Inflammatory macrophage (primary cell): Measurements from ENCODE around the gene C19orf81.

ENCODE experiments used
- DNase-seq, 2 donors: peaks; one replicate each; pipeline ENCODE4 v3.0.0-alpha.2; 2020 to 2022

The C19orf81 gene

DNA sequence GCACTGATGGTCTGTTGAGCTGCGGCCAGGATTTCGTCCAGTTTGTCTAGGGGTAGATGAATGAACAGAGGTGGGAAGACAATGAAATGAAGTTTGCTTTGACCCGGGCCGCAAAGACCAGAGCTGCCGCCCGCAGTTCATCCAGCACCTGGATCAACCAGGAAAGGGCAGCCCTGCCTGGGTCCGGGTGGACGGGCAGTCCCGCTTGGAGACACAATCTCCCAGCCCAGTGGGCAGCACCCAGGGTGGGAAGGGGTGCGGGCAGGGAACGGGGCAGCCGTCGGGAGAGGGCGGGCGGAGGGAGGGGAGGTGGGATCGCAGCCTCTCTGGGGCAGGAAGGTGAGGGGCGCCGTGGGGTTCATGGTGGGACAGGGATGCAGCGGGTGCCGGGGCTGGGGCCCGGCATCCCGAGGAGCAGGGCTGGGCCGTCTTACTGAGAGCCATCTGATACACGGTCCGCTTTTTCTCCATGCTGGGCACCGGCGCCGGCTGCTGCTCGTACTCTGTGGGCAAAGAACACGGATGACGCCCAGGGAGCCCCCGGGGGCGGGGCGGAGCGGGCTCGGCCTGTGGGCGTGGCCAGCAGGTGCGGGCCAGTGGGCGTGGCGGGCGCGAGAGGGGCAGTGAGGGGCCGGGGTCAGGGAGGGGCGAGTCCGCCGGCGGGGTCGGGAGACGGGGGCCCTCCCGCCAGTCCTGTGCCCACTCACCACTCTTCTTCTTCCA, 37.2 kb downstream of the C19orf81 start:
- DNase-seq: no peak

DNA sequence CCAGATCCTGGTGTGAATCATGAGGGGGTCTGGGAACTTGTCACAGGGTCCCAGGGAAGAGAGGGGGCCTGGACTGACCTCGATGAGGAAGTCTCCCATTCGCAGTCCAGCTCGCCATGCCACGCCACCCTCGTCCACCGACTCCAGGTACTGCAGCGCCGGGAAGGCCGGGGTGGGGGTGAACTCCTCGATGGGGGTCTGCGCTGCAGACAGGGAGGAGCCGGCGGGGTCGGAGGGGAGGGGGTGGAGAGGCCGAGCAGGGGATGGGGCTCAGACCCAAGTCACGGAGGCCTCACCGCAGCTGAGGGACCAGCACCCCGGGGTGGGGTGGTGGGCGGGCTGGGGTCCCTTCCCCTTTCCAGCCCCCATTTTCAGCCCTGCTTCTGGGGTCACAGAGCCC, 39.5 kb downstream of the C19orf81 start:
- no peak for DNase-seq

DNA sequence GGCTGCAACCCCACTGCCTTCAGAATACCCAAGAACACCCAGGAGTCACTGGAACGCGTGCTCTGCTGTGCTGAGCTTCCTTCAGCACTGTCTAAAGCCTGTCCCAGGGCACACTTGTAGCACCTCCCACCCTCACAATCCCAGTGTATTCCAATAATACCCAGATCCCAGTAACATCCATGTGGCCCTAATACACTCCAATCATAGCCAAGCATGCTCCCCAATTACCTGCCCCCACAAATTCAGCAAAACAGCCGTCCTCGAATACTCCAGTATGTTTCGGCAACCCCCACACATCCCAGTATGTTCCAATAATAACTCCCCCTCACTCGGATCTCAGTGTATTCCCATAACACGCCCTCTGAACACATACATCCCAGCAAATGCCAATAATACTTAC, 41.2 kb downstream of the C19orf81 start:
- DNase-seq: no peak

DNA sequence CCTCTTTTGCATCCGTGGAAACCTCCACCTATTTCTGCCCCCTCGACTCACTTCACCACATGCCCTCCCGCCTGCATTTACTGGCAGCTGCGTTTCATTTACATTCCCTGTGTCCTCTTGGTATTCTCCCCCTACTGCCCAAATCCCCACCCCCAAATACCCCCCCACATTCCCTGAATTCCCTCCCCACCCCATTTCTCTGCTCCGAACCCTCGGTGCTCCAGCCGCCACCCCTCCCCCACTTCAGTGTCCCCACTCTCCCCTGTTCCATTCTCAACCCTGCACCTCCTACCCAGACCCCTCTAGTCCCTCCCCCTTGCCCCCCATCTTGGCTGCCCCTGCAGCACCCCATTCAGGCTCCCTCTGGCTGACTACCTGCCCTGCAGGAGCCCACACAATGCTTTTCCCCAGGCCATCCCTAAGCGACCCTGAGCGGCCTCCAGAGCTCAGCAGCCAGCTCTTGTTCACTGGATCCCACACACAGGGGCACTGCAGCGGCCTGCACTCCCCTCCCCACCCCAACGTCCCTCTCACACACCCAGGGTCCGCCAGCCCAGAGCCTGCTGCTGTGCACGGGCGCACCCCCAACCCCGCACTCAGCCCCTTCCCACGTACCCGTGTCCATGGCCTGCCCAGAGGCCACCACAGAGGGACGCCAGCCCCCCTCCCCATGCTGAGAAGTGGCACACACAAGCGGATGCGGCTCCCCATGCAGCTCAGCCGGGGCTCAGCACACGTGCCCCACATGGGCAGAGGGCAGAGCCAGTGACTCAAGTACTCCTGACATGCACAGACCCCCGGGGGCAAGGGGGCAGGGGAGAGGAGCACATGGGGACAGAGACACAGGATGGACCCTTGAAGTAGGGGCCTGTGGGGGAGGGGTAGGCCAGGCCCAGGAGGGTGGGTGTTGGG, 44.1 kb downstream of the C19orf81 start:
- no peak for DNase-seq

DNA sequence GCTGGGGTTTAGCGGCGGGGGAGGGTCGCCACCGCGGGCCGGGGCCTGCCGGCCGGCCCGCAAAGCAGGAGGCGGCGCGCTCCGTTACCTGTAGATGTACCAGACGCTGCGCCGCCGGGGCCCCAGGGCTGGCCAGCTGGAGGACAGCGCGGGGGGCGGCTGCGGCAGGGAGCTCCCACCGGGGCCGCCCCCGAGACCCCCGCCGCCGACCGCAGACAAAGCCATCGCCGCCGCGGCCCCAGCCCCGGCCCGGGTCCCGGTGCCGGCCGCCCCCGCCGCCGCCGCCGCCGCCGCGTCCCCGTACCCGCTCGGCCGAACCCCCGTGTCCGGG, 45.5 kb downstream of the C19orf81 start:
- DNase-seq: no peak

DNA sequence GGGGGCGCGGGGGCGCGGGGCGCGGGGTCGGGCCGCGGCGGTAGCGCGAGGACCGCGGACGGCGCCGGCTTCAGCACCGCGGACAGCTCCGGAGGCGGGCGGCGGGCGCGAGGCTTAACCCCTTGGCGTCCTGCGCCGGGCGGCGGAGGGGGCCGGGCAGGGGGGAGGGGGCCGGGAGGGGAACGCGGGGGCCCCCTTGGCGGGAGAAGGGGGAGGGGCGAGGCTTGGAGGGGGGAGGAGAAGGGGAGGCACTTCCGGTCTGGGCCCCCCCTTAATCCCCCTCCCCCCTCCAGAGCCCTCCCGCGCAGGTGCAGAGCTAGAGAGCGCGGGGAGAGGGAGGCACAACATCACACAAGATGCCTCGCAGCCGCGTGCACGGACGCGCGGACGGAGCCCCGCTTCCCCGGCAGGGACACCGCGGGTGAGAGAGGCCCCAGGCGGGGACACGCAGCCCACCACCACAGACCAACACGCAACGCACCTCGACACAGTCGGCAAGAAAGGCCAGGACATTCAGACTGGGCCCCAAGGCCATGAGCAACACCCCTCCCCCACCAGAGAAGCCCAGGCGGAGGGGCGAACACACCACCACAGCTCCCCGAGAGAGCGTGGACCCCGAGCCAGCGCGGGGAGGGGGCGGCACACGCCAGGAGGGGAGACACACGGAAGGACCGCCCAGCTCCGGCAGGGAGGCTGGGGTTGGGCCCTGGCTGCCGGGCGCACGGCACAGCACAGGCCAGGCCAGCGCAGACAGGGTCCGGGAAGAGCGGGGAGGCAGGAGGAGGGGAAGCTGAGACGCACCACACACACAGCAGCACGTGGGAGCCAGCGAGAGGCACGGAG, 46.2 kb downstream of the C19orf81 start:
- no peak for DNase-seq

DNA sequence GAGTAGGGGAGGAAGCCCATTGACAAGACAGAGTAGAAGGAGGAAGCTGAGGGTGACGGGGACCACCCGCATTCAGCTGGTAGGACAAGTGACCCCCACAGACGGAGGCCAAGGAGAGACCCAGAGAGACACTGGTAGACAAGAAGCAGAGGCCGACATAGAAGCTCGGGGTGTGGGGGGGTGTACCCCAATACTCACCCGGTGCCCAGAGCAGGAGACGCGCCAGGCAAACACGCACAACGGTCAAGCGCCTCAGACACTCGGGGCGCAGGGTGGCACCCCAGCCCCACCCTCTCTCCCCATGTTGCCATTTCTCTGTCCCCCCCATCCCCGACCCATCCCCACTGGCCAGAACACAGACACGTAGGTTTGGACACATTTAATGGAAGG, 46.8 kb downstream of the C19orf81 start:
- no peak for DNase-seq

DNA sequence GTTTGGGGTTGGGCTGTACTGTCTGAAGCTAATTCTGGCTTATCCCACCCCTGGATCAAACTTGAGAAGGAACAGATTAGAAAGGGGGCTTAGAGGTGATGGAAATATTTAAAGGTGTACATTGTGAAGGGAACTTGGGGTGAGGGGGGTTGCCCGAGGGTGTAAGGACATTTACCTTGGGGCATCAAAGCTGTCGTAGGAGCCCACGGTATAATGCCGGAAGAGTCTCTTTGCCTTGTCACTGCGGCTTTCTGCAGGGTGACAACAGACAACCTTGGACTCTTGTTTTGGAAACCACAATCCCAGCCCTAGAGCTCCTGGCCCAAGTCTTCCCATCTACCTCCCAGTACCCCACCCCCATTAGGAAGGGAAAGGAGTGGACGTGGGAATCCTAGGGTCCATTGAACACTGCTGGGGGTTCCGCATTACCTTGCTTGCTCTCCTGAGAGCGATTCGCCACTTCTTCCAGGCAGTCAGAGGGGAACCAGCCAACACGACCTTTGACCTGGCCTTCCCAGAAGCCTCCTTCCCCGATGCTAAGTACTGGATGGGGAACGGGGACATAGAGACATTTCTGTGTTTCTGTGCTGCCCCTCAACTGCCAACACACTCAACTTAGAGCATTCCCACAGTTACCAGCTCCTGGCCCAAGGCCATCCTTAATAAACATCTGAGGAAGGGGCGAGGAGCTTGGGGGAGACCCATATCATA, 48.3 kb downstream of the C19orf81 start:
- DNase-seq: no peak

DNA sequence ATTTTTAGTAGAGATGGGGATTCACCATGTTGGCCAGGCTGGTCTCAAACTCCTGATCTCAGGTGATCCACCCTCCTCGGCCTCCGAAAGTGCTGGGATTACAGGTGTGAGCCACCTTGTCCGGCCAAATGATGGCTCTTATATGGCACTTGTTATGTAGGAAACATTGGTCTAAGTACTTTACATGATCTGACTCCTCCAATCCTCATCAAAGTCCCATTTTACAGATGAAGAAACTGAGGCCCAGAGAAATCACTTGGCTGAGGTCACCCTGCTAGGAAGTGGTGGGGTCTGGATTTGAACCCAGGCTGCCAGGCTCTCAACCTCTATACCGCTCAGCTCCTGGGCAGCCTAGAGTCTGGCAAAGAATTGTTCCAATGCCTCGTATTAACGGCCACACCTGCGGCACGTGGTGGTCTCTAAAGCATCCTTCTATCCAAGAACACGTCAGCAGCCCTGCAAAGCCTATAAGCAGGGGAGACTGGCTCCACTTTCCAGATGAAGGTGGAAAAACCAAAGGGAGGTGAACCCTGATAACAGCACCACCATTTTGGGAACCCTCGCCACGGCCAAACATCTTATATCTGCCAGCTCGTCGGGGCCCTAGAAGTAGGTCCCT, 52.2 kb downstream of the C19orf81 start:
- no peak for DNase-seq

DNA sequence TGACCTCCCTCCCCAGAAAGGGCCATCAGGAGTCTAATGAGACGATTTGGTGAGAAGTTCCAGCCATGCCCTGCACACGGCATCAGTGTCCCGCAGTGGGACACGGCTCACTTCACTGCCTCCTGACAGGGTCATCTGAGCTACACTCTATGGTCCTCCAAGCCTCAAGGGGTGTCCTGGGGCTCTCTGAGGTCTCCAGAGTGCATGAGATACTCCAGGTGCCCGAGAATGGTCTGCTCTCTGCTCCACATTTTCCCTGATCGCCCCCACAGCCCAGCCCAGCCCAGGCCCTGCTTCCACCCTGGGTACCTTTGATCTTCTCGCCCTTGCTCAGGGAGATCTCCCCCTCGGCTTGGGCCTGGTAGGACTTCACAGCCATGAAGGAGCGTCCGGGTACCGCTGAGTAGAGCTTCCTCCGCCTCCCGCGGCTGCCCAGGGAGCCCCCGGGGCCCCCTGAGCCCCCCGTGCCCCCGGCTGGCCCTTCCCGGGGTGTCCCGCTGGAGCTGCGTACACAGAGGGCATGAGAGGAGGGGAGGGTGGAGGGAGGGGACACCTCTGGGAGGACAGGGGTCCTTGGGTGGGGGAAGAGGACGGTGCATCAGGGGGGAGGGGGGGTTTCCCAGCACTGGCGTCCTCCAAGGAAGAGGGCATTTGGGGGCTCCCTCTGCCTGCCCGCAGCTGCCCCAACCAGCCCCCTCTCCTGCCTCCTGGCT, 53.1 kb downstream of the C19orf81 start:
- DNase-seq: no peak

DNA sequence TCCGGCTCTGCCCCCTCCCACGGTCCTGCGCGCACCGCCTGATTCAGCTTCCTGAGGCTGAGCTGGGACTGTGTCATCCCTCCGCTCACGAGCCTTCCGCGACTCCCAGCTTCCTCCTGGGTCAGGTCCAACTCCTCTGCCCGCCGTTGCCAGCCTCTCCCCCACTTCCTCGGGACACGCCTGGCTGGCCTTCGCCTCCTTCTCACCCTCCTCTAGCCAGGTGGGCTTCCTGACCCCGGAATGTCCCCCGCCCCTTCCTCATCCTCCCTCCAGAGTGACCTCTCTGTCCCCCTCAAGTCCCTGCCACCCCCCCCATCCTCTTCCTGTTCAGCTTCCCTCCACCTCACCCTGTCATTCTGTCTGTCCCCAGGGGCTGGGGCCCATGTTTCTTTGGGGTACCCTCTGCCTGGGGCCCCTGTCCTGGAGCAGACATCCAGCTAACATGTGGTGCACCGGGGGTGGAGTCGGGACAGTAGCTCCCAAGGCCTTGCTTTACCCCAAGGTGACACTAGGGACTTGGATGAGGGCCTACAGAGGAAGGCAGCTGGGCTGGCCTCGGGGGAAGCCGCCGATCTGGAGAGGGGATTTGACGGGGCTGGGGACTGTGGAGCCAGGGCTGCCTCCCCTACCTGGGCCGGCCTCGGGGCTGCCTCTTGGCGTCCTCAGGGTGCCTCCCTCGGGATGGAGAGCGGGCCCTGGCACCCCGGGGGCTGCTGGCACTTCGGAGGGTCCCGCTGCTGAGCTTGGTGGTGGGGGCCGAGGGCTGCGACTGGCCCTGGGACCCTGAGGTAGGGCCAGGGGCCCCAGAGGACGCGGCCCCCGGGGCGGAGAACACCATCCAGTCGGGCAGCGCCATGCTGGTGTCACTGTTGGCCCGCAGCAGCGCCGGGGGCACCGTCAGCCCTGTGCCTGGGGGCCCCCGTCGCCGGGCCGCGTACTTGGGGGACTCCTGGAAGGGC, 53.9 kb downstream of the C19orf81 start:
- peak; percentile 50 to 83 for DNase-seq

DNA sequence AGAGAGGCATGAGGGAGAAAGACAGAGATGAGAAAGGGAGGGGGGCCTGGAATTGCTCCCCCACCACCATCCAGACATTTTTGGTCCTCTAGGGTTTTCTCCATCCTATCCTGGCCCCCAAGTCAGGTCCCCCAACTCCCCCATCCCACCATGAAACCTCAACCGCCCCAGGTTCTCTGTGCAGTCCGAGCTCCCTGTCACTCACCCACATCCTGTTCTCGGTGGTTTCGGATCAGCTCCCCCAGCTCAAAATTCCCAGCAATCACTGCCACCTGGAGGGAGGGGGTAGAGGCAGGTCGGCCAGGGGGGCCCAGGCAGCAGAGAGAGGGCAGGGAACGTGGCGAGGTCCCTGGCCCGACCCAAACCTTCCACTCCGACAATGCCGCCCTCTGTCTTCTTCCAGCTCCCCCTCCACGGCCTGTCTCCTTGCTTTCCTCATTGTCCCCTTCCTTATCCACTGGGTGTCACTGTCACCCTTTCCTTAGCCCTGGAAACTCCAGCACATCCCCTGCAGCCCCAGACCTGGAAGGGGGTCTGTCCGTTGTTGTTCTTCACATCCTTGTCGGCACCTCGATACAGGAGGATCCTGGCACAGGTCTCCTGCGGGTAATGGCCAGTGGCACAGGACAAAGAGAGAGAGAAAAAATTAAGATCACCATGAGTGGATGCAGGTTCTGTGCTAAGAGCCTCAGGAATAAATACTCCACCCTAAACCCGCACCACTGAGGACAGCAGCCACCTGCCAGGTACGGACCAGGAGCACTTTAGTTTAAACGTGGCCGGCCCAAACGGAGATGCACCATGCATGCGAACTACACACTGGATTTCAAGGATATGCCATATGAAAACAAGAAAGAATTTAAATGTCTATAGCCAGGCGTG, 54.9 kb downstream of the C19orf81 start:
- DNase-seq: peak in 1 of 2 donors; percentile 9

DNA sequence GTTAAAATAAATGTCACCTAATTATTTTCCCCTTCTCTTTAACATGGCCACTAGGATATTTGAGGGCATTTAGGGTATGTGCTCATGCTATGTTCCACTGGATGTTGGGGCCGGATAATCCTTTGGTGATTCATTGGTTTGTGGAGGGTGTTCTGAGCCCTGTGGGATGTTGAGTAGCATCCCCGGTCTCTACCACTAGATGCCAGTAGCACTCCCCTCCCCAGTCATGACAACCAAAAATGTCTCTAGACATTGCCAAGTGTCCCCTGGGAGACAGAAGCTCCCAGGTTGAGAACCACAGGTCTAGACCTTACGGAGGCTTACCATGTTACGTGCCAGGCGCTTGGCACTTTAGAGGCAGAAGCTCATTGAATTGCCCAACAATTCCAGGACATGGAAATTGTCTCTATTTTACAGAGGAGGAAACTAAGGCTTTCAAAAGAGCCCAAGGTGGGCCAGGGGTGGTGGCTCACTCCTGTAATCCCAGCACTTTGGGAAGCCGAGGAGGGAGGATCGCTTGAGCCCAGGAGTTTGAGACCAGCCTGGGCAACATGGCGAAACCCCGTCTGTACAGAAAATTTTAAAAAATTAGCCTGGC, 56.3 kb downstream of the C19orf81 start:
- DNase-seq: peak; percentile 48 to 65

DNA sequence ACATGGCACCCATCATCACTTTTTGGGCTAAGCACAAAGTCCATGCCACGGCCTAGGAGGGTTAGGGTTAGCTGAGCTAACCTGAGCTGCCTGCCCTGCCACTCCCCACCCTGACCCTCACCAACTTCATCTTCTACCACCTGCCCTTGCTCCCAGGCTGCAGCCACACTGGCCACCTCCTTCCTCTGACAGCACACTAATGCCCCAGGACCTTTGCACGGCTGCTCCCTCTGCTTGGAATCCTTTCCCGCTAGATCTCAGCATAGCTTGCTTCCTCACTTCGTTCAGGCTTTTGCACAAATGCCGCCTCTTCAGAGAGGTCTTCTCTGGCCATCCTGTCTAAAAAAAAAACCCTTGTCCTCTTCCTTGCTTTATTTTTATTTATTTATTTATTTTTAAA, 57.1 kb downstream of the C19orf81 start:
- no peak for DNase-seq

DNA sequence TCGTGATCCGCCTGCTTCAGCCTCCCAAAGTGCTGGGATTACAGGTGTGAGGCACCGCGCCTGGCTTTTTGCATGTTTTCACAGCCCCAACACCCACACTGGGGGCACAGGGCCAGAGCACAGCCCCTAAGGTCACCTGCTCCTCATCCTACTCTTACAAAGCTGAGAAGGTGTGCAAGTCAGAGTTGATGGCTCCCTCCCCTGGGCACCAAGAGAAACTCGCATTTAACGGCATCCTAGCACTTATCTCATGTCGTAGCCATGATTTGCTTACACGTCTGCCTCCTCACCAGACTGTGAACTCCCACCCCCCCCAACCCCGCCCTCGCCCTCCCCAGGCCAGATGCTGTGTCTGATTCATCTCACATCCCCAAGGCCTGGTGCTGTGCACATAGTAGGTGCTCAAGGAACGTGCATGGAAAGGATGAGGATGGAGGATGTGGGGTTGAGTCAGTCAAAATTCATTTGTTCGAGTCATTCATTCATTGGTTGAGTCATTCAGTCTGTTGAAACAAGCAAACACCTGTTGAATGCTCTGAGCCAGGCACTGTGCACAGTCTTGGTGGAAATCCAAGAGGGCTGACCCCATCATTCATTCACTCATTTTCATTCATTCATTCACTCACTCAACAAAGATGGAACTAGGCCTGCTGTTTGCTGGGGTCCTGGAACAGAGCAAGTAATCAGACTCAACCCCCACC, 59.1 kb downstream of the C19orf81 start:
- DNase-seq: no peak
